Pulmonary artery endothelial cell (primary cell): Measurements from ENCODE around the gene FUT4. TPM values are rescaled to one million over a fixed set of nuclear protein-coding genes. Genes with fewer than 3 reads are reported as not detected.

ENCODE experiments used
- total RNA-seq: library from RNA; depleted of rRNA; stranded (reverse); fragments of >200 nt; gene quantifications from 2 replicates; pipeline ENCODE4 v1.2.3, GENCODE V29; 2014

Gene FUT4
- total RNA-seq, 1 donor from 2014 or later = 8.4 TPM

Other genes with a start within 250 kb of the FUT4 start
- not detected in 2 replicates for gene IZUMO1R, start 239.3 kb upstream of the FUT4 start, total RNA-seq
- not detected in 2 replicates for gene GPR83, start 142.5 kb upstream of the FUT4 start, total RNA-seq
- gene MRE11, start 50.1 kb upstream of the FUT4 start, total RNA-seq = 14.5 and 21.9 TPM in 2 replicates
- gene ANKRD49, start 49.9 kb upstream of the FUT4 start, total RNA-seq = 8.6 and 12.4 TPM in 2 replicates
- not detected in 2 replicates for gene C11orf97, start 31.5 kb upstream of the FUT4 start, total RNA-seq
- 0.56 and 1.1 TPM in 2 replicates for gene PIWIL4, start 23.4 kb downstream of the FUT4 start, total RNA-seq
- 46.2 and 49.5 TPM in 2 replicates for gene AMOTL1, start 224.4 kb downstream of the FUT4 start, total RNA-seq